HCT116 (cell line): Measurements from ENCODE around the gene FAM50B. TPM values are rescaled to one million over a fixed set of nuclear protein-coding genes. Genes with fewer than 3 reads are reported as not detected.

ENCODE experiments used
- ATAC-seq: fragments of 200-7000 bp; cut with Tn5 transposase; 2 replicates; pipeline ENCODE4 v1.9.1; 2020; ENCODE audit warnings: mild to moderate bottlenecking, moderate library complexity
- BruUV-seq: library from RNA; stranded (reverse); fragments of 400-500 nt; replicated peaks from 2 replicates; lab custom pipeline; 2021; lab: Mats Ljungman, UMichigan
- CTCF ChIA-PET: fragments of 300-600 bp; sonication (Branson Sonifier 250); formaldehyde crosslinking; loops from one replicate; lab custom pipeline; 2021; ENCODE audit warnings: antibody characterized with exemption; lab: Charles Lee
- POLR2A ChIA-PET: fragments of 300-600, 350-600 bp; sonication (Branson Sonifier 250); formaldehyde crosslinking; loops from one replicate; lab custom pipeline; 2021; ENCODE audit warnings: antibody characterized with exemption; lab: Charles Lee
- RAD21 ChIA-PET, 2 experiments: fragments of 300-600 bp; sonication (Branson Sonifier 250); formaldehyde crosslinking; loops; one replicate each; lab custom pipeline; 2023; ENCODE audit warnings: low total read pairs in 2 of 2; ENCODE audit not compliant: uncharacterized antibody in 2 of 2, unreplicated experiment in 2 of 2, low non-redundant PET in 1 of 2; lab: Charles Lee
- DNase-seq: peaks from one replicate; pipeline ENCODE4 v3.0.0-alpha.2; 2010; ENCODE audit warnings: low read depth, low spot score
- H2AFZ ChIP-seq: fragments of 200-600 bp; shearing (Covaris generic), sonication (generic); 2 replicates; pipeline ENCODE4 v1.6.1; 2017; ENCODE audit warnings: low read depth, mixed run types, mixed read lengths, antibody characterized with exemption, low read length; ENCODE audit not compliant: poor library complexity, severe bottlenecking
- H3K27ac ChIP-seq: 2 replicates; pipeline ENCODE4 v1.5.1; 2012; ENCODE audit warnings: low read depth, low read length
- H3K27me3 ChIP-seq: fragments of 200-600 bp; sonication (generic); 2 replicates; pipeline ENCODE4 v1.6.1; 2016; ENCODE audit warnings: mixed run types, low read length, mixed read lengths; ENCODE audit not compliant: insufficient read depth
- H3K36me3 ChIP-seq, 2 experiments: fragments of 200-500 bp in 1 of 2; fragments of 200-600 bp in 1 of 2; sonication (Bioruptor generic) in 1 of 2; sonication (generic) in 1 of 2; 2 replicates each; pipeline versions ENCODE4 v1.5.1 to v1.6.1; 2014 to 2016; ENCODE audit warnings: low read length in 2 of 2, inconsistent platforms in 1 of 2, mixed read lengths in 1 of 2, mixed run types in 1 of 2; ENCODE audit not compliant: insufficient read depth in 2 of 2, control insufficient read depth in 1 of 2
- H3K4me1 ChIP-seq, 2 experiments: fragments of 200-600 bp in 1 of 2; sonication (generic) in 1 of 2; 2 replicates each; pipeline versions ENCODE4 v1.5.1 to v1.6.1; 2012 to 2017; ENCODE audit warnings: low read length in 2 of 2, inconsistent platforms in 1 of 2, mild to moderate bottlenecking in 1 of 2, mixed read lengths in 1 of 2, mixed run types in 1 of 2, moderate library complexity in 1 of 2; ENCODE audit not compliant: insufficient read depth in 2 of 2, control insufficient read depth in 1 of 2
- H3K4me2 ChIP-seq: fragments of 200-600 bp; sonication (generic); 2 replicates; pipeline ENCODE4 v1.6.1; 2017; ENCODE audit warnings: mixed run types, low read length, mixed read lengths
- H3K4me3 ChIP-seq, 2 experiments: fragments of 200-600 bp in 1 of 2; sonication (generic) in 1 of 2; replicated peaks in 1 of 2; 2 replicates each; pipeline ENCODE4 v1.5.1; 2011 to 2016; ENCODE audit warnings: low read length in 2 of 2, control low read depth in 1 of 2, low read depth in 1 of 2, mild to moderate bottlenecking in 1 of 2, mixed read lengths in 1 of 2, mixed run types in 1 of 2
- H3K79me2 ChIP-seq: fragments of 200-600 bp; sonication (generic); 2 replicates; pipeline ENCODE4 v1.6.1; 2017; ENCODE audit warnings: mild to moderate bottlenecking, mixed run types, low read length, moderate library complexity, mixed read lengths; ENCODE audit not compliant: insufficient read depth
- H3K9ac ChIP-seq: fragments of 200-600 bp; sonication (generic); 2 replicates; pipeline ENCODE4 v1.6.1; 2016; ENCODE audit warnings: low read length, mixed read lengths
- H3K9me2 ChIP-seq: fragments of 200-600 bp; sonication (generic), shearing (Covaris generic); 2 replicates; pipeline ENCODE4 v1.6.1; 2017; ENCODE audit warnings: mixed run types, mild to moderate bottlenecking, moderate library complexity; ENCODE audit not compliant: insufficient read depth
- H3K9me3 ChIP-seq, 2 experiments: fragments of 200-500 bp in 1 of 2; fragments of 200-600 bp in 1 of 2; sonication (Bioruptor generic) in 1 of 2; sonication (generic) in 1 of 2; 2 replicates each; pipeline ENCODE4 v1.6.1; 2014 to 2017; ENCODE audit warnings: low read length in 2 of 2, mixed read lengths in 2 of 2, inconsistent platforms in 1 of 2, low read depth in 1 of 2, mild to moderate bottlenecking in 1 of 2, mixed run types in 1 of 2, moderate library complexity in 1 of 2; ENCODE audit not compliant: control insufficient read depth in 1 of 2, insufficient read depth in 1 of 2
- H4K20me1 ChIP-seq: fragments of 200-600 bp; sonication (generic), shearing (Covaris generic); 2 replicates; pipeline ENCODE4 v1.6.1; 2017; ENCODE audit warnings: mixed run types, mild to moderate bottlenecking, moderate library complexity; ENCODE audit not compliant: insufficient read depth
- EGR1 ChIP-seq: IDR thresholded peaks from 2 replicates; pipeline ENCODE4 v1.6.1; 2012; ENCODE audit warnings: low read depth
- EZH2phosphoT487 ChIP-seq: fragments of 200-600 bp; IDR thresholded peaks from 2 replicates; pipeline ENCODE4 v1.6.1; 2018; ENCODE audit warnings: antibody characterized with exemption, borderline replicate concordance
- JUND ChIP-seq: IDR thresholded peaks from 2 replicates; pipeline ENCODE4 v1.6.1; 2012
- POLR2AphosphoS5 ChIP-seq: IDR thresholded peaks from 2 replicates; pipeline ENCODE4 v1.6.1; 2011; ENCODE audit warnings: mild to moderate bottlenecking, low read depth, low read length, moderate library complexity
- SP1 ChIP-seq: IDR thresholded peaks from 2 replicates; pipeline ENCODE4 v1.6.1; 2012; ENCODE audit warnings: low read depth
- YY1 ChIP-seq: IDR thresholded peaks from 2 replicates; pipeline ENCODE4 v1.6.1; 2011; ENCODE audit warnings: low read length, low read depth, moderate library complexity, mild to moderate bottlenecking; ENCODE audit not compliant: insufficient replicate concordance; ENCODE audit errors: extremely low read depth
- ZNF274 ChIP-seq: fragments of 200-500 bp; sonication (Bioruptor generic); IDR thresholded peaks from 2 replicates; pipeline ENCODE4 v1.6.1; 2014; ENCODE audit warnings: mild to moderate bottlenecking, low read depth, low read length, inconsistent platforms
- intact Hi-C: fragments of 100-400 bp; cut with micrococcal nuclease; formaldehyde crosslinking; loops from 2 replicates; pipeline ENCODE4 v1.10.0; 2022
- total RNA-seq: library from RNA; stranded (reverse); gene quantifications from one replicate; pipeline ENCODE4 v1.2.1, GENCODE V29; 2021; ENCODE audit not compliant: unreplicated experiment
- TF ChIP-seq, protein P1 (sequence below): IDR thresholded peaks from 2 replicates; pipeline ENCODE4 v1.6.1; 2011; ENCODE audit warnings: mild to moderate bottlenecking, low read length, moderate library complexity; ENCODE audit not compliant: insufficient replicate concordance; ENCODE audit errors: extremely low read depth
- TF ChIP-seq, protein P2 (sequence below): IDR thresholded peaks from 2 replicates; pipeline ENCODE4 v1.6.1; 2012; ENCODE audit warnings: low read depth
- TF ChIP-seq, protein P3 (sequence below), 3 experiments: fragments of 200-600 bp in 1 of 3; sonication (generic) in 1 of 3; IDR thresholded peaks in 2 of 3; conservative IDR thresholded peaks in 1 of 3; 2 replicates each; pipeline ENCODE4 v1.5.1; 2012 to 2017; ENCODE audit warnings: low read depth in 2 of 3, low read length in 2 of 3, antibody characterized with exemption in 1 of 3, borderline replicate concordance in 1 of 3, control low read depth in 1 of 3, mild to moderate bottlenecking in 1 of 3, mixed read lengths in 1 of 3, mixed run types in 1 of 3, moderate library complexity in 1 of 3; ENCODE audit not compliant: insufficient read depth in 1 of 3

The FAM50B gene
- total RNA-seq, 1 experiment from 2014 or later: 0.86 TPM

DNA sequence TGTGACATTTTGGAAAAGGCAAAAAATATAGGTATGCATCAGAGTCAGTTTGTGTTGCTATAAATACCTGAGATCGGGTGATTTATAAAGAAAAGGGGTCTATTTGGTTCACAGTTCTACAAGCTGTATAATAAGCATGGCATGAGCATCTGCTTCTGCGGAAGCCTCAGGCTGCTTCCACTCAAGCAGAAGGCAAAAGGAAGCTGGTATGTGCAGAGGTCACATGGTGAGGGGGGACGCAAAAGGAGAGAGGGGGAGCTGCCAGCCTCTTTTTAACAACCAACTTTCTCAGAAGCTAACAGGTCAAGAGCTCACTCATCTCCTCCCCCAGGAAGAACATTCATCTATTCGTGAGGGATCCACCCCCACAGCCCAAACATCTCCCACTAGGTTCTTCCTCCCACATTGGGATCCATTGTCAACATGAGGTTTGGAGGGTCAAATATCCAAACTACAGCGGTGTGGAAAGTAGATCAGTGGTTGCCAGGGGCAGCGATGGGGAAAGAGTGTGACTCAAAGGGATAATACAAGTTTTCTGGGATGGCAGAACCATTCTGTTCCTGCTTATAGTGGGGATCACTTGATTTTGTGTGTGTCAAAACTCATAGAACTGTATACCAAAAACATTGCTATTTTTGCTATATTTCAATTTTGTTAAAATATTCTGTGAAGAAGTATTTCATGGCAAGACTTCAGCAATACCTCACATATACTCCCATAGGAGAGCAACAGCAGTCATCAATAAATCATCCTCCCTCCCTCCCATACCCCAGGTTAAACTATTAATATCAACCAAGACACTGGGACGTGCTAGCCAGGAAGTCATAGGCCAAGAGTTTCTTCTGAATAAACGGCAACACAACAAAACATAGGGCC, 9.9 kb upstream of the FAM50B start:
- H2AFZ ChIP-seq: no peak overlapping the region
- no peak overlapping the region for H3K9ac ChIP-seq
- TF ChIP-seq, protein P1, sequence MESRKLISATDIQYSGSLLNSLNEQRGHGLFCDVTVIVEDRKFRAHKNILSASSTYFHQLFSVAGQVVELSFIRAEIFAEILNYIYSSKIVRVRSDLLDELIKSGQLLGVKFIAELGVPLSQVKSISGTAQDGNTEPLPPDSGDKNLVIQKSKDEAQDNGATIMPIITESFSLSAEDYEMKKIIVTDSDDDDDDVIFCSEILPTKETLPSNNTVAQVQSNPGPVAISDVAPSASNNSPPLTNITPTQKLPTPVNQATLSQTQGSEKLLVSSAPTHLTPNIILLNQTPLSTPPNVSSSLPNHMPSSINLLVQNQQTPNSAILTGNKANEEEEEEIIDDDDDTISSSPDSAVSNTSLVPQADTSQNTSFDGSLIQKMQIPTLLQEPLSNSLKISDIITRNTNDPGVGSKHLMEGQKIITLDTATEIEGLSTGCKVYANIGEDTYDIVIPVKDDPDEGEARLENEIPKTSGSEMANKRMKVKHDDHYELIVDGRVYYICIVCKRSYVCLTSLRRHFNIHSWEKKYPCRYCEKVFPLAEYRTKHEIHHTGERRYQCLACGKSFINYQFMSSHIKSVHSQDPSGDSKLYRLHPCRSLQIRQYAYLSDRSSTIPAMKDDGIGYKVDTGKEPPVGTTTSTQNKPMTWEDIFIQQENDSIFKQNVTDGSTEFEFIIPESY: no peak
- TF ChIP-seq JUND (no peak), EGR1 (no peak), ZNF274 (no peak), YY1 (no peak), POLR2AphosphoS5 (no peak), SP1 (no peak), EZH2phosphoT487 (no peak)
- TF ChIP-seq, protein P2, sequence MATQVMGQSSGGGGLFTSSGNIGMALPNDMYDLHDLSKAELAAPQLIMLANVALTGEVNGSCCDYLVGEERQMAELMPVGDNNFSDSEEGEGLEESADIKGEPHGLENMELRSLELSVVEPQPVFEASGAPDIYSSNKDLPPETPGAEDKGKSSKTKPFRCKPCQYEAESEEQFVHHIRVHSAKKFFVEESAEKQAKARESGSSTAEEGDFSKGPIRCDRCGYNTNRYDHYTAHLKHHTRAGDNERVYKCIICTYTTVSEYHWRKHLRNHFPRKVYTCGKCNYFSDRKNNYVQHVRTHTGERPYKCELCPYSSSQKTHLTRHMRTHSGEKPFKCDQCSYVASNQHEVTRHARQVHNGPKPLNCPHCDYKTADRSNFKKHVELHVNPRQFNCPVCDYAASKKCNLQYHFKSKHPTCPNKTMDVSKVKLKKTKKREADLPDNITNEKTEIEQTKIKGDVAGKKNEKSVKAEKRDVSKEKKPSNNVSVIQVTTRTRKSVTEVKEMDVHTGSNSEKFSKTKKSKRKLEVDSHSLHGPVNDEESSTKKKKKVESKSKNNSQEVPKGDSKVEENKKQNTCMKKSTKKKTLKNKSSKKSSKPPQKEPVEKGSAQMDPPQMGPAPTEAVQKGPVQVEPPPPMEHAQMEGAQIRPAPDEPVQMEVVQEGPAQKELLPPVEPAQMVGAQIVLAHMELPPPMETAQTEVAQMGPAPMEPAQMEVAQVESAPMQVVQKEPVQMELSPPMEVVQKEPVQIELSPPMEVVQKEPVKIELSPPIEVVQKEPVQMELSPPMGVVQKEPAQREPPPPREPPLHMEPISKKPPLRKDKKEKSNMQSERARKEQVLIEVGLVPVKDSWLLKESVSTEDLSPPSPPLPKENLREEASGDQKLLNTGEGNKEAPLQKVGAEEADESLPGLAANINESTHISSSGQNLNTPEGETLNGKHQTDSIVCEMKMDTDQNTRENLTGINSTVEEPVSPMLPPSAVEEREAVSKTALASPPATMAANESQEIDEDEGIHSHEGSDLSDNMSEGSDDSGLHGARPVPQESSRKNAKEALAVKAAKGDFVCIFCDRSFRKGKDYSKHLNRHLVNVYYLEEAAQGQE: no peak
- TF ChIP-seq, protein P3, sequence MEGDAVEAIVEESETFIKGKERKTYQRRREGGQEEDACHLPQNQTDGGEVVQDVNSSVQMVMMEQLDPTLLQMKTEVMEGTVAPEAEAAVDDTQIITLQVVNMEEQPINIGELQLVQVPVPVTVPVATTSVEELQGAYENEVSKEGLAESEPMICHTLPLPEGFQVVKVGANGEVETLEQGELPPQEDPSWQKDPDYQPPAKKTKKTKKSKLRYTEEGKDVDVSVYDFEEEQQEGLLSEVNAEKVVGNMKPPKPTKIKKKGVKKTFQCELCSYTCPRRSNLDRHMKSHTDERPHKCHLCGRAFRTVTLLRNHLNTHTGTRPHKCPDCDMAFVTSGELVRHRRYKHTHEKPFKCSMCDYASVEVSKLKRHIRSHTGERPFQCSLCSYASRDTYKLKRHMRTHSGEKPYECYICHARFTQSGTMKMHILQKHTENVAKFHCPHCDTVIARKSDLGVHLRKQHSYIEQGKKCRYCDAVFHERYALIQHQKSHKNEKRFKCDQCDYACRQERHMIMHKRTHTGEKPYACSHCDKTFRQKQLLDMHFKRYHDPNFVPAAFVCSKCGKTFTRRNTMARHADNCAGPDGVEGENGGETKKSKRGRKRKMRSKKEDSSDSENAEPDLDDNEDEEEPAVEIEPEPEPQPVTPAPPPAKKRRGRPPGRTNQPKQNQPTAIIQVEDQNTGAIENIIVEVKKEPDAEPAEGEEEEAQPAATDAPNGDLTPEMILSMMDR (IDR thresholded peaks at IDR 0.05 in 2 of 3, conservative IDR thresholded peaks at IDR 0.05 in 1 of 3; ENCODE audit: borderline replicate concordance in 1 of 3, insufficient read depth in 1 of 3, low read depth in 2 of 3, low read length in 2 of 3): no peak
- no peaks in the 10 kb centered on the region for H3K79me2 ChIP-seq
- no peak for DNase-seq
- ChIA-PET POLR2A (no interaction called here), CTCF (no interaction called here), RAD21 (no interaction called here)
- no peaks in the 10 kb centered on the region for H3K36me3 ChIP-seq
- ATAC-seq: no peak
- no peaks in the 10 kb centered on the region for H3K27me3 ChIP-seq
- no peaks in the 10 kb centered on the region for H4K20me1 ChIP-seq
- H3K4me1 ChIP-seq: no peaks in the 10 kb centered on the region; a peak in 1 of 4 replicates
- H3K27ac ChIP-seq: no peak overlapping the region
- H3K4me2 ChIP-seq: no peak overlapping the region
- H3K4me3 ChIP-seq: no peak overlapping the region
- no TSS peak for BruUV-seq
- no peaks in the 10 kb centered on the region for H3K9me2 ChIP-seq
- H3K9me3 ChIP-seq: no peaks in the 10 kb centered on the region
- intact Hi-C loops: no loop called here
